OCI-LY3 (cell line): ENCODE data around the gene HTRA1.

Experiments
- EZH2phosphoT487 ChIP-seq: fragments of 200-600 bp; shearing (Covaris generic); IDR thresholded peaks from 2 replicates; pipeline ENCODE4 v1.6.1; 2018; ENCODE audit warnings: antibody characterized with exemption, mixed run types, low read depth
- TF ChIP-seq, protein P1 (sequence below): fragments of 200-600, 300-600 bp; sonication (generic); IDR thresholded peaks from 2 replicates; pipeline ENCODE4 v1.5.1; 2014; ENCODE audit warnings: antibody characterized with exemption, low read length, low read depth

DNA sequence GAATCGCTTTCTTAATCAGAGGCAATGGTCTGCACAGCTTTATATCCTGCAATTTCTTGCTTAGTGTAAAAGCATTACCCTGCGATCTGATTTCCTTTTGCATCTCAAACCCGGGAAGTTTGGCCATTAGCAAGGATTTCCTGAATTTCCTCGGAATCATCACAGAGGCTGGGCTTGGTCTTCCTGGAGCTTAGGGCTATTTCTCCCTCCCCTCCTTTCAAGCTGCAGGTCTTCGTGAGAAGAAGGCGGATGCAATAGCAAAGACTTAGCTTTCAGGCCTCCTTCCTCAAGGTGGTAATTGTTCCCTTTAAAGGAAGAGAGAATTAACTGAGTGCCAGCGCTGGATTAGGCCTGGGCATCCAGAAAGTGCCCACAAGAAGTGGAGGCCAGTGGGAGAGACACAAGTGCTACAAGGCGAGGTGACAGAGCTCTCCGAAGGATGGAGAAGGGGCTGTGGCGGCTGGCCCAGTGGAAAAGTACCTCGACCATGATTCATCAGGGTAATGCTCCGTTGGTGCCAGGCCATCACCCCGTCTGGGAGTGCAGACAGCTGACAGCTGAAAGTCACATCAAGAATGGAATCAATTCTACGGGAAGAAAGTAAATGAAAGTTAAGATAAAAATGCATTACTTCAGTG, 10.9 kb upstream of the HTRA1 start:
- TF ChIP-seq, protein P1, sequence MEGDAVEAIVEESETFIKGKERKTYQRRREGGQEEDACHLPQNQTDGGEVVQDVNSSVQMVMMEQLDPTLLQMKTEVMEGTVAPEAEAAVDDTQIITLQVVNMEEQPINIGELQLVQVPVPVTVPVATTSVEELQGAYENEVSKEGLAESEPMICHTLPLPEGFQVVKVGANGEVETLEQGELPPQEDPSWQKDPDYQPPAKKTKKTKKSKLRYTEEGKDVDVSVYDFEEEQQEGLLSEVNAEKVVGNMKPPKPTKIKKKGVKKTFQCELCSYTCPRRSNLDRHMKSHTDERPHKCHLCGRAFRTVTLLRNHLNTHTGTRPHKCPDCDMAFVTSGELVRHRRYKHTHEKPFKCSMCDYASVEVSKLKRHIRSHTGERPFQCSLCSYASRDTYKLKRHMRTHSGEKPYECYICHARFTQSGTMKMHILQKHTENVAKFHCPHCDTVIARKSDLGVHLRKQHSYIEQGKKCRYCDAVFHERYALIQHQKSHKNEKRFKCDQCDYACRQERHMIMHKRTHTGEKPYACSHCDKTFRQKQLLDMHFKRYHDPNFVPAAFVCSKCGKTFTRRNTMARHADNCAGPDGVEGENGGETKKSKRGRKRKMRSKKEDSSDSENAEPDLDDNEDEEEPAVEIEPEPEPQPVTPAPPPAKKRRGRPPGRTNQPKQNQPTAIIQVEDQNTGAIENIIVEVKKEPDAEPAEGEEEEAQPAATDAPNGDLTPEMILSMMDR = no peak
- TF ChIP-seq EZH2phosphoT487 = no peak
